HTERT RPE-1 (cell line): Measurements from ENCODE around the gene TRIM61.
"Not testable (repeated sequence)": the region's sequence is repeated elsewhere in the genome, so short reads cannot be mapped to it uniquely, and the experiment has no call there.

Experiments used
- in situ Hi-C: fragments of 300-500 bp; cut with MboI; formaldehyde crosslinking; loops from 4 replicates; pipeline ENCODE4 v1.14.3; 2020; ENCODE audit warnings: low sequenced_read_pairs

Gene TRIM61

DNA sequence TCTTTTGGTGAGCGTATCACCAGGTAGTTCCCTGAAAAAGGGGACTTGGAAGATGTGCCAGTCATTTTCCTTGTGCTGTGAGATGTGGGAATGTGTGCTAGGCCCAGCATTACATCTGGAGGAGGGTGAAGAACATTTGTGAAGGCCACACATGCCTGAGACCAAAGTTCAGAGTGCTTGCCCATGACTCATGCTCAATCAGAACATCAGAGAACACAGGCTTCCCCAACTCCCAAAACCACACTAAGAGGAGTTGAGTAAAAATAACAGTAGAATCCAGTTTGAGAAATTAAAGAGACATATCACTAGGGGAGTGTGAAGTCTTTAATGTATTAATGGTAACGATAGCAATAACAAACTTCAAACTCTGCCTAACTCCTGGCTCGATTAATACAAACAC is 18.0 kb downstream of the TRIM61 start:
- in situ Hi-C loops = not testable (repeated sequence)

DNA sequence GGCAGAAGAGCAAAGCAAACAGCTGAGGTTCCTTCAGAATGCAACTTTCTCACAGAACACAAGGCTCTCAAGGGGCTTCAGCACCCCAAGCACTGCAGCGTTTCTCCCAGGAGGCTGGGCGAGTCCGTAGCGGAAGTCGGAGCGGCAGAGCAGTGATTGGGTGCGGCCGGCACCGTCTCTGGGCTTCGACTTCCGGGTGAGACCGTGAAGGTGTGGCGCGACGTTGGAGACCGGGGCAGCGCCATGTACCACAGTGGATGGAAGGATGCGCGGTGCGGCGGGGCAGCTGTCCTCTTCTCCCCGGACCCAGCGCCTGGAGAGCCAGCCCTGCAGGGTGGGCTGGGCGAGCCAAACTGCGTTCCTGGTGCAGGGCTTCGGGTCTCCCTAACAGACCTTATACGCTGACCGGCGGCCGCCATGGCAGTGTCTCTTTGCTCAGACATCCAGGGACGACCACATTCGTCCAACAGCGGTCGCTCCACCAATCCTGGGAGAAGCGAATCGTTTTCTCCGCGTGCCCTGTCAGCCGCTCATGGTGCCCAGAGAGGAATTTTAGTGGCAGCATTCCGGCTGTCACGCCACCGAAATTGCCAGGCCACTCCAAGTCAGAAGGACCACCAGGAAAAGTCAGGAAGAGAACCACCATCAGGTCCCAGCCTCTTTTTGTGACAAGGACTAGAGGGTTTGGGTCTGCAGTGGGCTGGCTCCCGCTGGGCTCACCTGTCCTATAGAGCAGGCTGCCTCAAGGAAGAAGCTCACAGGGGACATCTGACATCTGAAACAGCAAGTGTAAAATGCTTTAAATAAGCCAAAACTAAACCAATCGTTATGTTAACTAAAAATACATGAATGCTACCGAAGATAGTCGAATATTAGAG is 20.5 kb downstream of the TRIM61 start:
- in situ Hi-C loops = no loop called here

DNA sequence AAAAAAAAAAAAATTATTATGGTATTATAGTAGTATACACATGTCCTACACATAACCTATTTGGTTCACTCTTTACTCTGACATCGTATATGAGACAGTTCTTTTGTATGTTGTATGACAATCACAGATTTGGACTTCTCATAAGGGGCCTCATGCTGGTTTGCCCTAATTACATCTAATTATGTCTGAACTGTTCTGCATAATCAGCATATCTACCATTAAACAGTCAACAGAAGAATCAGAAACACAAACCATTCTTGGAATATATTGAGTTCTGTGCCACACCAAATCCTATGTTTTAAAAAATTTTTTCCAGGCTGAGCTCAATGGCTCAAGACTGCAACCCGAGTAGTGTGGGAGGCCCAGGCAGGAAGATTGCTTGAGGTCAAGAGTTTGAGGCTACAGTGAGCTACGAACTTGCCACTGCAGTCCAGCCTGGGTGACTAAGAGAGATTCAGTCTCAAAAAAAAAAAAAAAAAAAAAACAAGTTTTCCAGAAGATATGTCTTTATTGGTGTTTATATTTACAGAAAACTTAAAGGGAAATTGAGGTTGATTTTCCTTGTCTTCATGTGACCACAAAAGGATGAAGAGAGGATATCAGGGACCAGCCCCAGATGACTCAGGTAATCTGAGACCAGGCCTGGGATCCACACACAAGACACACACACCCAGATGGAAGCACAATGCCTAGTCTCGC is 22.2 kb downstream of the TRIM61 start:
- in situ Hi-C loops = no loop called here

DNA sequence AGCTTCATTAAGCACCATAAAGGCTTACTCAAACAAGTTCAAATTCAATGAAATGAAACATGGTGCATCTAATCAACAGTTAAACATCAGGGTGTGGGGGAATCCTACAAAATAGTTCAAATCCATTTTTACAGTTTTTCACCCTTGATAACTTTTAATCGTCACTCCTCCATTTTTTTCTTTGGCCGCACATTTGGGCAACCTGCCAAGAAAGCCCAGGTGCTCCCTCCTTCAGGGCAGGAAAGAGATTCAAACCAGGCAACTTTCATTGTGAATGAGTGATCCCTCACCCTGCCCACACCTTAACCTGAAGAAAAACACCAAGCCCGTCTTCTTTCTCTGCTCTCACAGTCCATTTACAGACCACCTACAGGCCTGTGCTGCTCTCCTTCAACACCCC is 24.9 kb downstream of the TRIM61 start:
- in situ Hi-C loops = no loop called here

DNA sequence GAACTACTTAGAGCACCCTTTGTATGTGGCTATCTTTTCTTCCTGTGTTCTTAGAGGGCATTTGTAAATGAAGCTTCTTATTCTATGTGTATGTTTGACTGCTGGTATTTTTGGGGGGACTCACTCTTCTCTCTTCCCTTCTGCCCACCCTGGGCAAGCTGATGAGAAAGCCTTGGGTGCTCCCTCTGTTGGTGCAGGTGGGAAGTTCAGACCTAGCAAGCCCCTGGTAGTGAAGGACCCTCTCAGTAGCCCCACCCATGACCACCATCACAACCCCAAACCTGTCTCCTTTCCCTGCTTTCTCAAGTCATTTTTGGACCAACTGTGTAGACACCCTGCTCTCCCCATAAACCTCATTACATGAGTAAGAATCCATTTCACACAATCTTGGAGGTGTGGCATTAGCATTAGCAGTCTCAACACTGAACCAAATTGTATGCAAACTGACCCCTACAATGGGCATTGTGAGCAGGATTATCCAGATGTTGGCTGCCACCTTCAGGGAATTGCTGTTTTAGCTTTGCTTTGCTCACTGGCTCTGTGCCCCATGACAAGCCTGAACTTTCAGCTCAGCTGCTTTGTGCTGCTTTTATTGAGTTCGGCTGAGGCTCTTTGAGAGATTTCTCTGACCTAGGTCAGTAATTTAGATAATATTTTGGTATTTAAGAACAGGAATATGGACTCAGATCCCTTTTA is 27.9 kb downstream of the TRIM61 start:
- in situ Hi-C loops = no loop called here

DNA sequence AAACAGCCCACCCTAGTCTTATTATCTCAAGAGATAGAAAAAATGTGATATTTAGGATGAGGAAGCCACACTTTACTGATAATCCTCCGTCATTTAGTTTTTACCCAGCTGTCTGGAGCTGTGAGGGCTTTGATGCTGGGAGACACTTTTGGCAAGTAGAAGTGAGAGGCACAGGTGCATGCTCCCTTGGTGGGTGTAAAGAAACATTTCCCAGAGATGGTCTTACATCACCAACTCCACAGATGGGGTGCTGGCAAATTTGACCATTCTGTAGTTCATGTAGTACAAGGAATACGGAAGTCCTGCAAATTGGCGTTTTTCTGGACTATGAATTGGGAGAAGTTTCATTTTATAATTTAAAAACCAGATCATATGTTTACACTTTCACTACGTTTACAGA is 28.5 kb downstream of the TRIM61 start:
- in situ Hi-C loops = no loop called here

DNA sequence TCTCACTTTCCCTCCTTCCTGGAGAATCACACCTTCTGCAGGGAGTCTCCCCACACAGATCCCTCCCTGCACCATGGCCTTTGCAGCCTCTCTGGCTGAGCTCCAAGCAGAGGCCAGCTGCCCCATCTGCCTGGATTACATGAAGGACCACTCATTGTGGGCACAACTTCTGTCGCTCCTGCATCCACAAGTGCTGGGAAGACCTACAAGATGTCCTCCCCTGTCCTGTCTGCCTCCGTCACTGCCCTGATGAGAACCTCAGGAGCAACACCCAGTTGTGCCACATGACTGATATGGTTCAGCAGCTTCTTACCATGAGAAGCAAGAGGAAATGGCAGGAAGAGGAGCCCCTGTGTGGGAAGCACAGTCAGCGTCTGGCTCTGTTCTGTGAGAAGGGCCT is 29.5 kb downstream of the TRIM61 start:
- in situ Hi-C loops = not testable (repeated sequence)

DNA sequence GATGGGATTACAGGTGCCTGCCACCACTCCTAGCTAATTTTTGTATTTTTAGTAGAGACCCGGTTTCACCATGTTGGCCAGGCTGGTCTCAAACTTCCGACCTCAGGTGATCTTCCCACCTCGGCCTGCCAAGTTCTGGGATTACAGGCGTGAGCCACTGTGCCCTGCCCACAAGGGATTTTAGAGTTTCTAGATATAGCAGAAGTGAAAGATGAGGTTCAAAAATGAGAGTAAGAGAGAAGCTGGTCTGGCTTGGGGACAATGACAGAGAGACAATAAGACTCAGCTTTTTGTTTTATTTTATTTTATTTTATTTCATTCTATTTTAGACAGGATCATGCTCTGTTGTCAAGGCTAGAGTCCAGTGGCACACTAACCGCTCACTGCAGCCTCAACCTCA is 30.6 kb downstream of the TRIM61 start:
- in situ Hi-C loops = no loop called here

DNA sequence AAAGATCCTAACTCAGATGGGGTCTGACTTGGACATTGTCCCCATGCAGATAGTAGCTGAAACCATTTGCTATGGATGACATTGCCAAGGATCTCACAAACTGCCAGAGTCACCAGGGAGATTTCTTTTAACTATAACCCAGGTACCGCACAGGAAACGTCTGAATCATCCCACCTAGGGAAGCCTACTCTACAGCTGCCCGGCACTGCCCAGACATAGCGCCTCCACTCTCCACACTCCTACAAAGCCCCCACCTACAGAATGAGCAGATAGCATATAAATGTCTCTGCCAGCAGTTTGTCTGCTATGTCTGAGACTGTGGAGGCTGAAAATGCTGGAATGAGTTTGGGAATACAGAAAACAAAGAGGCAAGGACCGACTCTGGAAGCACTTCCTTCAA is 32.3 kb downstream of the TRIM61 start:
- in situ Hi-C loops = no loop called here

DNA sequence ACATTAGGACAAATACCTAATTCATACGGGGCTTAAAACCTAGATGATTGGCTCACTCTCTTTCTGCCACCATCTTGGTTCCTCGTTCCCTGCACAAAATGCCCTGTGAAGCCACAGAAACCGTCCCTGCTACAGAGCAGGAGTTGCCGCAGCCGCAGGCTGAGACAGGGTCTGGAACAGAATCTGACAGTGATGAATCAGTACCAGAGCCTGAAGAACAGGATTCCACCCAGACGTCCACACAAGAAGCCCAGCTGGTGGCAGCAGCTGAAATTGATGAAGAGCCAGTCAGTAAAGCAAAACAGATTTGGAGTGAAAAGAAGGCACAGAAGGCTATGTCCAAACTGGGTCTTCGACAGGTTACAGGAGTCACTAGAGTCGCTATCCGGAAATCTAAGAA is 34.3 kb downstream of the TRIM61 start:
- in situ Hi-C loops = no loop called here

DNA sequence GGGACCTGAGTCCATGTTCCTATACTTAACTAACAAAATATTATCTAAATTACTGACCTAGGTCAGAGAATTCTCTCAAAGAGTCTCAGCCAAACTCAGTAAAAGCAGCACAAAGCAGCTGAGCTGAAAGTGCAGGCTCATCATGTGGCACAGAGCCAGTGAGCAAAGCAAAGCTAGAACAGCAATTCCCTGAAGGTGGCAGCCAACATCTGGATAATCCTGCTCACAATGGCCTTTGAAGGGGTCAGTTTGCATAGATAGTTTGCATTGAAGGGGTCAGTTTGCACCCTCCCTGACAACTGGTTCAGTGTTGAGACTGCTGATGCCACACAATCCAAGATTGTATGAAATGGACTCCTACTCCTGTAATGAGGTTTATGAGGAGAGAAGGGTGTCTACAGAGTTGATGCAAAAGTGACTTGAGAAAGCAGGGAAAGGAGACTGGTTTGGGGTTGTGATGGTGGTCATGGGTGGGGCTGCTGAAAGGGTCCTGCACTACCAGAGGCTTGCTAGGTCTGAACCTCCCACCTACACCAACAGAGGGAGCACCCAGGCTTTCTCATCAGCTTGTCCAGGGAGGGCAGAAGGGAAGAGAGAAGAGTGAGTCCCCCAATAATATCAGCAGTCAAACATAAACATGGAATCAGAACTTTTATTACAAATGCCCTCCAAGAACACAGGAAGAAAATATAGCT is 39.7 kb downstream of the TRIM61 start:
- in situ Hi-C loops = no loop called here

DNA sequence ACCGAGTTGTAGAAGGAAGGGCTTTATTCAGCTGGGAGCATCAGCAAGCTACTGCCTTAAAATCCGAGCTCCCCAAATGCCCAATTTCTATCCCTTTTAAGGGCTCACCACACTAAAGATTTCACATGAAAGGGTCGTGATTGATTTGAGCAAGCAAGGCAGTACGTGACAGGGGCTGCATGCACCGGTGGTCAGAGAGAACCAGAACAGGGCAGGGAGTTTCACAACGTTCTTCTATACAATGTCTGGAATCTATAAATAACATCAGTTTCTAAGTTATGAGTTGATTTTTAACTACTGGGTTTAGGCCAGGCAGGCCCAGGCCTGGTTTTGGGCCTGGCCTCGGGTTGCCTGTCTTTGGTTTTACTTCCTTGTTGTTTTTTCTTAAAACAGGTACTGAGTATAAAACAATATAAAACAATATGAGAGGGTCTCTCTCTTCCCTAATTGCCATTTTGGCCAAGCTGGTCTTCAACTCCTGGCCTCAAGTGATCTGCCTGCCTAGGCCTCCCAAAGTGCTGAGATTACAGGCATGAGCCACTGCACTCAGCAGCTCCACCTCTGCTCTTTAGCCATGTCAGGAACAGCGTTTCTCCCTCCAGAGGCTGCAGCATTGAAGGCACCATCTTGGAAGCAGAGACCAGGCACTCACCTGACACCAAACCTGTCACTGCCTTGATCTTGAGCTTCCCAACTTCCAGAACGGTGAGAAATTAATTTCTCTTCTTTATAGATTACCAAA is 41.4 kb downstream of the TRIM61 start:
- in situ Hi-C loops = not testable (repeated sequence)

DNA sequence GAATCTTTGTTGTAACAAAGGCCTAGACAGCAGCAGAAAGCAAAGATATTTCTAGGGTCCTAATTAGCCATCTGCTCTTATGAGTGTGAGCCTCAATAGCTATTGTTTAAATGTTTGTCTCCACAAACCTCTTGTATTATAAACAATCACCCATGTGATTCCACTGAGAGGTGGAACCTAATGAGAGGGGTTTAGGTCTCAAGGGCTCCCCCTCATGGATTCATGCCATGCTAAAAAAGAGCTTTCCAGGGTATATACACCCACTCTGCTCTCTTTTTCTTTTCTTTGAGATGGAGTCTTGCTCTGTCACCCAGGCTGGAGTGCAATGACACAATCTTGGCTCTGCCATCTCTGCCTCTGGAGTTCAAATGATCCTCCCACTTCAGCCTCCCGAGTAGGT is 42.1 kb downstream of the TRIM61 start:
- in situ Hi-C loops = no loop called here

DNA sequence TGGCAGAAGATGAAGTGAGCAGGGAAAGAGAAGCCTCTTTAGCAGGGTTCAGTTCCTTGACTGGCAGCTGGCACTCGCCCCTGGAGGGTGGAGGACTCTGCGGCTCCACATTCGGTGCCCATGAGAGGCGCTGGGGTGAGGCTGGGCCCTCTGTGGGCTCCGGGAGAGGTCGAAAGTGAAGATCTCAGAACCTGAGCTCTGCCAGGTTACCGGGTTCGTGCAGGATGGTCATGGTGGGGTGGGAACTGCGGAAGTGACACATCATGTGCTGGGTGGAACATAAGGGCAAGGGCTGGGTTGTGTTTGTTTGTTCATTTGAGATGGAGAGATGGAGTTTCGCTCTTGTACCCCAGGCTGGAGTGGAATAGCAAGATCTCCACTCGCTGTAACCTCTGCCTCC is 44.2 kb downstream of the TRIM61 start:
- in situ Hi-C loops = no loop called here

DNA sequence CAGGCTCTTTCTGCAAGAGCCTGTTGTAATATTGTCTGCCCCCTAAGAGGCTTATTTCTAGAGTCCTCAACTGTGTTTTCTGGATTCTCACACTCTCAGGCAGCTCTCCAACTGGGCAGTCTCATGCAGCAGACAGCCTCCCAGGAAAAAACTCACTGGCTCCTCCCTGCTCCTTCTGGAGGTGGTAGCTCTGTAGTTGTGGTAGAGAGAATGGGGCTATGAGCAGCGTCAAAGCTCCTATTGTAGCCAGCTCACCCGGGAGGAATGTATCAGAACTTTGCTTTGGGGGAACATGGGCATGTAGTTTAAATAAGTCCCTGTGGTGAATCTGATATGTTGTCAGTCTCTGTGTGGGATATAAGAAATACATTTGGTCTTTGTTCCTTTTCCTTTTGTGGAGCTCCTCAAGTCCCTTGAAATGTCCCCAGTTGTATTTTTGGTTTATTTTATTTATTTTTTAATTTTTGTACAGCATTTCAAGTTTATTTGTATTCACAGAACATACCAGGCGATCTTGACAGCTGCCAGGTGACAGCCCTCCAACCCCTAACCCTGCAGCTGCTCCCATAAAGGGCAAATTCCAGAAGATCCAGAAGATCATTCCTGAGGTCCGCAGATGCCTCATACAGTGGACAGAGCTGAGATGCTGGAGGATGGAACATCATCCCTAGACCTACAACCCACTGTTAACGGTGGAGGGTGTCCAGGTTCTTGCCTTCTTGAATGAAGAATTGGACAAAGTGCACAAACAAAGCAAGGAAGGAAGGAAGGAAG is 45.7 kb downstream of the TRIM61 start:
- in situ Hi-C loops = no loop called here

DNA sequence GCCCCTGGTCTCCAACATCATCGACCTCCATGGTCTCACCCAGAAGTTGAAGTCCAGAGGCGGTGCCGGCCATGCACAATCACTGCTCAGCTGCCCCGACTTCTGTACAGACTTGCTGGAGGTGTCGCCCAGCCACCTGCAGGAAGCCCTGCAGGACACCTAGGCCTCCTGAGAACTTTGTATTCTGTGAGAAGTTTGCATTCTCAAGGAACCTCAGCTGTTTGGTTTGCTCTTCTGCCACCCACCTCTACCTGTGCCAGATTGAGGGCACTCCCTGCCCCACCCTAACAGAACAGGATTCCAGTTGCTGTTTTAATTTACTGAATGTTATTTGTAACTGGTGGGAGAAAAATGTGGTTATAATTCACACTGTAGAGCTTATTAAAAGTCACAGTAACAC is 46.8 kb downstream of the TRIM61 start:
- in situ Hi-C loops = no loop called here

DNA sequence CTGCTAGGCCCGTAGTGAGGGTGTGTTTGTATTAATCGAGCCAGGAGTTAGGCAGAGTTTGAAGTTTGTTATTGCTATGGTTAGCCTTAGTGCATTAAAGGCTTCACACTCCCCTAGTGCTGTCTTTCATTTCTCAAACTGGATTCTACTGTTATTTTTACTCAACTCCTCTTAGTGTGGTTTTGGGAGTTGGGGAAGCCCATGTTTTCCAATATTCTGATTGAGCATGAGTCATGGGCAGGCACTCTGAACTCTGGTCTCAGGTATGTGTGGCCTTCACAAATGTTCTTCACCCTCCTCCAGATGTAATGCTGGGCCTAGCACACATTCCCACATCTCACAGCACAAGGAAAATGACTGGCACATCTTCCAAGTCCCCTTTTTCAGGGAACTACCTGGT is 50.4 kb downstream of the TRIM61 start:
- in situ Hi-C loops = not testable (repeated sequence)

DNA sequence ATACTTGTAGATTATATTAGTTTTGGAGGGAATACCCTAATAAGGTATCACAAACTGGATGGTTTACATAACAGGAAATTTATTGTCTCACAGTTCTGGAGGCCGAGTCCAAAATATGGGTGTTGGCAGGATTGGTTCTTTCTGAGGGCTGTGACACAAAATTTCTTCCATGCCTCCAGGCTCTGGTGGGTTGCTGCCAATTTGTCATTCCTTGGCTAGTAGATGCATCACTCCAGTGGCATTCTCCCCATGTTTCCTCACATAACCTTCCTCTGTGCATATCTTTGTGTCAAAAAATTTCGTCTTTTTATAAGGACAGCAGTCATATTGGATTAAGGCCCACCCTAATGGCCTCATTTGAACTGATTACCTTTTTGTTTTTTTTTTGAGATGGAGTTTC is 51.2 kb downstream of the TRIM61 start:
- in situ Hi-C loops = no loop called here

DNA sequence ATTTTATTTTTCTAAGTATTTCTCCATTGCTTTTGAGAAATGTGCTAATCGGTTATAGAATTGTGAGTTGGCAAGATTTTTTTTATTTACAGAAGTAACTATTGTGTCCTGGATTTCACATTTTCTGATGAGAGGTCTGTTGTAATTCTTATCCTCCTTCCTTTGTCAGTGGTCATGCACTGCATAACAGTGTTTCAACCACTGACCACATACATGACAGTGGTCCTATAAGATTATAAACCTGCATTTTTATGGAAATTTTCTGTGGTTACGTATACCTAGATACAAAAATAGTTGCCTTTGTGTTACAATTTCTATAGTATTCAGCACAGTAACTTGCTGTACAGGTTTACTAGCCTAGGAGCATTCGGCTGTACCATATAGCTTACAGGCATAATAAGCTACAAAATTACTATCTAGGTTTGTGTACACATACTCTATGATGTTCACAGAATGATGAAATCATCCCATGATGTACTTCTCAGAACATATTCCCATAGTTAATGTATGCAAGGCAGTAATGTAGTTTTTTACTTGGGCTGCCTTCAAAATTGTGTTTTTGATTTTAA is 52.7 kb downstream of the TRIM61 start:
- in situ Hi-C loops = no loop called here
